ENCODE data around the gene KRTAP5-9.
A peak's percentile ranks its signal among the peaks of the same experiment; 100 is the strongest.
"Not testable (repeated sequence)": the region's sequence is repeated elsewhere in the genome, so short reads cannot be mapped to it uniquely, and the experiment has no call there.

Gene KRTAP5-9

DNA sequence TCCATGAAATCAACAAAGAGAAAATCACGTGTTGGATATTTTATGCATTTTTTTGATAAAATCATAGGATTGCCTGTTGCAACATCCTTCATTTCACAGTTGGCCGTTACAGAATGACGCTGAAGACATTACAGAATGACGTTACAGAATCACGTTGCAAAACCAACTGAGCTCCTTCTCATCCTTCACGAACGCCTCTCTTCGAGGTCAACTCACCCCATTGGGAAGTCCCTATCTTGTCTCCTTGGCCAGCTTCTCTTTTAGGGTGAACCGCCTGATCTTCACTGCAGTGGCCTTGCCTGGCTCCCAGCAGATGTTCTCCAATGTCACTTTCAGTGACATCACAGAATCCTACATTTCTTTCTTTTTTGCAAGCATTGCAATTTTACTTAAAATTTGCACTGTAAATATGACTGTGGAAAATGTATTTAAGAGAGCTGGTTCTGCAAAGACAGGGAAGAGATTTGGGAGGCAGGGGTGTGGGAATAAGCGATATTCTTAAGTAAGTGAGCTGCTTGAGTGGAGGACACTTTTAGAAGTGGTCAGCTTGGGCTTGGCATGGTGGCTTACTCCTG is 16.1 kb upstream of the KRTAP5-9 start:
- no peak for DNase-seq (ENCODE audit: low spot score)
- in situ Hi-C loops (cut with MboI; ENCODE audit: low pct_unique_long_range_greater_than_20kb, low sequenced_read_pairs, unreplicated experiment) = no loop called here

DNA sequence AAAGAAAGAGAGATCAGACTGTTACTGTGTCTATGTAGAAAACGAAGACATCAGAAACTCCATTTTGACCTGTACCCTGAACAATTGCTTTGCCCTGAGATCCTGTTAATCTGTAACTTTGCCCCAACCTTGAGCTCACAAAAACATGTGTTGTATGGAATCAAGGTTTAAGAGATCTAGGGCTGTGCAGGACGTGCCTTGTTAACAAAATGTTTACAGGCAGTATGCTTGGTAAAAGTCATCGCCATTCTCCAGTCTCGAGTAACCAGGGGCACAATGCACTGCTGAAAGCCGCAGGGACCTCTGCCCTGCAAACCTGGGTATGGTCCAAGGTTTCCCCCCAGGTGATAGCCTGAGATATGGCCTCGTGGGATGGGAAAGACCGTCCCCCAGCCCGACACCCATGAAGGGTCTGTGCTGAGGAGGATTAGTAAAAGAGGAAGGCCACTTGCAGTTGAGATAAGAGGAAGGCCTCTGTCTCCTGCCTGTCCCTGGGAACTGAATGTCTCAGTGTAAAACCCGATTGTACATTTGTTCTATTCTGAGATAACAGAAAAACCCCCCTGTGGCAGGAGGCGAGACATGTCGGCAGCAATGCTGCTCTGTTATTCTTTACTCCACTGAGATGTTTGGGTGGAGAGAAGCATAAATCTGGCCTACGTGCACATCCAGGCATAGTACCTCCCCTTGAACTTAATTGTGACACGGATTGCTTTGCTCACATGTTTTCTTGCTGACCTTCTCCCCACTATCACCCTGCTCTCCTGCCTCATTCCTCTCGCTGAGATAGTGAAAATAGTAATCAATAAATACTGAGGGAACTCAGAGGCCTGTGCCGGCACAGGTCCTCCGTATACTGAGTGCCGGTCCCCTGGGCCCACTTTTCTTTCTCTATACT is 13.3 kb upstream of the KRTAP5-9 start:
- DNase-seq (ENCODE audit: low spot score); in situ Hi-C loops (cut with MboI; ENCODE audit: low pct_unique_long_range_greater_than_20kb, low sequenced_read_pairs, unreplicated experiment): not testable (repeated sequence)

More for the DNA sequence above, 16.1 kb upstream of the KRTAP5-9 start:
- TF ChIP-seq, protein P1, sequence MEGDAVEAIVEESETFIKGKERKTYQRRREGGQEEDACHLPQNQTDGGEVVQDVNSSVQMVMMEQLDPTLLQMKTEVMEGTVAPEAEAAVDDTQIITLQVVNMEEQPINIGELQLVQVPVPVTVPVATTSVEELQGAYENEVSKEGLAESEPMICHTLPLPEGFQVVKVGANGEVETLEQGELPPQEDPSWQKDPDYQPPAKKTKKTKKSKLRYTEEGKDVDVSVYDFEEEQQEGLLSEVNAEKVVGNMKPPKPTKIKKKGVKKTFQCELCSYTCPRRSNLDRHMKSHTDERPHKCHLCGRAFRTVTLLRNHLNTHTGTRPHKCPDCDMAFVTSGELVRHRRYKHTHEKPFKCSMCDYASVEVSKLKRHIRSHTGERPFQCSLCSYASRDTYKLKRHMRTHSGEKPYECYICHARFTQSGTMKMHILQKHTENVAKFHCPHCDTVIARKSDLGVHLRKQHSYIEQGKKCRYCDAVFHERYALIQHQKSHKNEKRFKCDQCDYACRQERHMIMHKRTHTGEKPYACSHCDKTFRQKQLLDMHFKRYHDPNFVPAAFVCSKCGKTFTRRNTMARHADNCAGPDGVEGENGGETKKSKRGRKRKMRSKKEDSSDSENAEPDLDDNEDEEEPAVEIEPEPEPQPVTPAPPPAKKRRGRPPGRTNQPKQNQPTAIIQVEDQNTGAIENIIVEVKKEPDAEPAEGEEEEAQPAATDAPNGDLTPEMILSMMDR (IDR thresholded peaks at IDR 0.05; ENCODE audit: extremely low read depth, insufficient read depth, missing control alignments) = no peak

DNA sequence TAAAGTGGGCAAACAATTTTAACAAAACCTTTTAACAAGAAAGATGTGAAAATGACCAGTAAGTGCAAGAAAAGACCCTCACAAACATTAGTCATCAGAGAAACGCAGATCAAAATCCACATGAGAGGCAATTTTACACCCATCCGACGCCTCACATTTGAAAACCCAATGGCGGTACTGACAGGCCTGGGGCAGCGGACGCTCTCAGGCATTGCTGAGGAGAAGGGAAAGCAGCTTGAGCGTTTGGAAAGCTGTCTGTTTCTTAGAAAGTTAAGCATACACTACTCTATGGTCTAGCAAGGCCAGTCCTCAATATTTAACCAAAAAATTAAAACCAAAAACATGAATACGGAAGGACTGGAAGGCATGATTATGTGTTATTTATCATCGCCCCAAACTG is 12.4 kb upstream of the KRTAP5-9 start:
- in situ Hi-C loops (cut with MboI; ENCODE audit: low pct_unique_long_range_greater_than_20kb, low sequenced_read_pairs, unreplicated experiment) = no loop called here
- no peak for DNase-seq (ENCODE audit: low spot score)
- TF ChIP-seq, protein P1 (IDR thresholded peaks at IDR 0.05; ENCODE audit: extremely low read depth, insufficient read depth, missing control alignments) = no peak

DNA sequence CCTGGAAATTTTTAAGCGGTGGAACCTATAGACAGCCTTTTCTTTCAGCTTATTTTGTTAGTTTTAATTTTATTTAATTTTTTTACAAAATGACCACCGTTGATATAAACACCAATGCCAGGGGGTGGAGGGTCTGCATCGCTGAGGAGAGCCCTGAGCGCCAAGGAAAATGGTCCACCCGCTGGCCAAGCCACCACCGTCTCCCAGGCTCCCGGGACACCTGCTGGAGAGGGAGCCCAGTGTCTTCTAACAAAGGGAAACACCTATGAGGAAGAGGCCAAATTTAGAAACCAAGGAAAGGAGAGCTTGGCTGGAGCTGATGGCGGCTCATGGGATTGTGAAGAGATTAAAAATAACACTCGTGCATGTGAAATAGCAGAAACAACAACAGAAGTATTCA is 10.7 kb upstream of the KRTAP5-9 start:
- TF ChIP-seq, protein P1 (IDR thresholded peaks at IDR 0.05; ENCODE audit: extremely low read depth, insufficient read depth, missing control alignments) = no peak
- no peak for DNase-seq (ENCODE audit: low spot score)
- in situ Hi-C loops (cut with MboI; ENCODE audit: low pct_unique_long_range_greater_than_20kb, low sequenced_read_pairs, unreplicated experiment) = no loop called here

DNA sequence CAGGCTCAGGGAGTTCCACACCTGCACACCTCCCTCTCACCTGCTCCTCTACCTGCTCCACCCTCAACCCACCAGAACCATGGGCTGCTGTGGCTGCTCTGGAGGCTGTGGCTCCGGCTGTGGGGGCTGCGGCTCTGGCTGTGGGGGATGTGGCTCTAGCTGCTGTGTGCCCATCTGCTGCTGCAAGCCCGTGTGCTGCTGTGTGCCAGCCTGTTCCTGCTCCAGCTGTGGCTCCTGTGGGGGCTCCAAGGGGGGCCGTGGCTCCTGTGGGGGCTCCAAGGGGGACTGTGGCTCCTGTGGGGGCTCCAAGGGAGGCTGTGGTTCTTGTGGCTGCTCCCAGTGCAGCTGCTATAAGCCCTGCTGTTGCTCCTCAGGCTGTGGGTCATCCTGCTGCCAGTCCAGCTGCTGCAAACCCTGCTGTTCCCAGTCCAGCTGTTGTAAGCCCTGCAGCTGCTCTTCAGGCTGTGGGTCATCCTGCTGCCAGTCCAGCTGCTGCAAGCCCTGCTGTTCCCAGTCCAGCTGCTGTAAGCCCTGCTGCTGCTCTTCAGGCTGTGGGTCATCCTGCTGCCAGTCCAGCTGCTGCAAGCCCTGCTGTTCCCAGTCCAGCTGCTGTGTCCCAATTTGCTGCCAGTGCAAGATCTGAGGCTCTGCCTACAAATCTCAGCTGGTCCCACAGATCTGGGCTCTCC is 10.1 kb upstream of the KRTAP5-9 start, which contains the start of gene KRTAP5-8:
Gene KRTAP5-8, plus strand, starts transcription at position 49 of the 689 bp plus-strand sequence. Its CDS starts 31 bp downstream, at position 80.
- in situ Hi-C loops (cut with MboI; ENCODE audit: low pct_unique_long_range_greater_than_20kb, low sequenced_read_pairs, unreplicated experiment); DNase-seq (ENCODE audit: low spot score): not testable (repeated sequence)

DNA sequence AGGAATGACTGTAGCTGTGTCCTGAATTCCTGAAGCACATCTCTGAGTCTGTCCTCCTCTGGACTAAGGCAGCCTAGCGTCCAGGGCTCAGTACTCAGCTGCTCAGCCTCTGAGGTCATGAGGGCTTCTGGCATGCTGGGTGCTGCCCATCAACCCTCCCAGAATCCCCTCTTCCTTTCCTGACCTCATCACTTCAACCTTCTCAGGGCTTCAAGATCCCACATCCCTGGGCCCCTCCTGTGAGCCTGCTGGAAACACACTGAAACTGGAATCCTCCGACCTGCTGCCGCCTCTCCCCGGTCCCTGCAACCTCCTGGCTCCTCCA is 9.6 kb upstream of the KRTAP5-9 start:
- in situ Hi-C loops (cut with MboI; ENCODE audit: low pct_unique_long_range_greater_than_20kb, low sequenced_read_pairs, unreplicated experiment) = no loop called here
- TF ChIP-seq, protein P1 (IDR thresholded peaks at IDR 0.05; ENCODE audit: extremely low read depth, insufficient read depth, missing control alignments) = no peak
- no peak for DNase-seq (ENCODE audit: low spot score)

DNA sequence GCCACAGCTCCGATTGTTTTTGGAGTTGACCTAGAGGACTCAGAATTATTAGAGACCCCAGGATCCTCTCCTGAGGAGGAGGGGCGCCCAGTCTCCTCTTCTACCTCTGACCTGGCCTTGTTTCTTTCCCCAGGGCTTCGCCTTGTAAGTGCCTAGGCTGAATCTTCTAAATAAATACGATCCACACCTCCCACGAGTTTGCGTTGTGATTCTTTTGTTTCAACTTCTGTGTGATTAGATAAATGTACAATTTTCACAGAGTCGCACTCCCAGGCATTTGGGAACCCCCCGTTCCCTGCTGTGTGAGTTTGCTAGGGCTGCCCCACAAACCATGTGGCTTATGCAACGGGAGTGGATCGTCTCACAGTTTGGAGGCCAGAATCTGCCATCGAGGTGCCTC is 9.2 kb upstream of the KRTAP5-9 start:
- no peak for DNase-seq (ENCODE audit: low spot score)
- TF ChIP-seq, protein P1 (IDR thresholded peaks at IDR 0.05; ENCODE audit: extremely low read depth, insufficient read depth, missing control alignments) = no peak
- in situ Hi-C loops (cut with MboI; ENCODE audit: low pct_unique_long_range_greater_than_20kb, low sequenced_read_pairs, unreplicated experiment) = no loop called here

DNA sequence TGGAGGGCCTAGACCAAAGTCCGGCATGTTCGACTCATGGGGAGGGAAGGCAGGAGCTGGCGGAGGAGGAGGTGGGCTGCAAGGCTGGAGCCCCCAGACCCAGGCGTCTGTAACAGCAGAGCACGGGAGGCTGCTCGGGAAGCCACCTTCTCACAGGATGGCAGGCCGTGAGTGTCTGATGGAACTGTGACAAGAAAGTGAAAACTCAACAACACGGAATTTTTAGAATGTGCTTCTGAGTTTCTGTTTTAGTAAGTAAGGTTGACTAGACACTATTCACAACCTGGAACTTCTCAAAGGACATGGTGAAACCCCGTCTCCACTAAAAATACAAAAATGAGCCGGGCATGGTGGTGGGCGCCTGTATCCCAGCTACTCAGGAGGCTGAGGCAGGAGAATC is 8.2 kb upstream of the KRTAP5-9 start:
- DNase-seq (ENCODE audit: low spot score) = peak; percentile 69
- in situ Hi-C loops (cut with MboI; ENCODE audit: low pct_unique_long_range_greater_than_20kb, low sequenced_read_pairs, unreplicated experiment) = not testable (repeated sequence)

DNA sequence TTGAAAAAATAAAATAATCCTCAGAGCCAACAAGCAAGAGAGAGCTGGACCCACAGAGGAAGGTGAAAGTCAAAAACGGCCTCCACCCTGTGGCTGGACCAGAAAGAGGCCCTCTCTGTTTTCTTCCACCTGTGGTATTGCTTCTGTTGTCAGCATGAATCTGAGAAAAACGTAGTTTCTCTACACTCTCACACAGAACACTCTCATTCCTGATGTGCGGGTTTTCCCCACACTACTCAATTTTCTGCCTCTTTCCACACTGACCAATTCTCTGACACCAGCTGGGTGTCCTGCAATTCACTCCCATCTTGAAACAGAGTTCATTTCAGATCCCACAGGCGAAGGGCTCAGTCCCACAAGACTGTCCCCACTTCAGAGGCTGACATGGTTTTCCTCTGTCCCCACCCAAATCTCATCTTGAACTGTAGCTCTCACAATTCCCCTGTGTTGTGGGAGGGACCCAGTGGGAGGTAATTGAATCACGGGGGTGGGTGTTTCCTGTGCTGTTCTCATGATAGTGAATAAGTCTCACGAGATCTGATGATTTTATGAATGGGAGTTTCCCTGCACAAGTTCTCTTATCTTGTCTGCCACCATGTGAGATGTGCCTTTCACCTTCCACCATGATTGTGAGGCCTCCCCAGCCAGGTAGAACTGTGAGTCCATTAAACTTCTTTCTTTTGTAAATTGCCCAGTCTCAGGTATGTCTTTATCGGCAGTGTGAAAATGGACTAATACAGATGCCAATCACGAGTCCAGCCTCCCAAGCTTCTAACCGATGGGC is 7.5 kb upstream of the KRTAP5-9 start:
- DNase-seq (ENCODE audit: low spot score) = peak; percentile 60
- in situ Hi-C loops (cut with MboI; ENCODE audit: low pct_unique_long_range_greater_than_20kb, low sequenced_read_pairs, unreplicated experiment) = not testable (repeated sequence)
